DMS153 (cell line): ENCODE results near the gene C11orf68.
A peak's percentile ranks its signal among the peaks of the same experiment; 100 is the strongest.
"Not testable (repeated sequence)": the region's sequence is repeated elsewhere in the genome, so short reads cannot be mapped to it uniquely, and the experiment has no call there.

ENCODE experiments used
- DNase-seq: peaks from one replicate; lab custom pipeline; 2025; lab: John Stamatoyannopoulos, UW

C11orf68 gene

GRCh38 chr11:65918211-65919140, at the start of gene C11orf68:
Gene C11orf68 (minus strand): TSS chr11:65919062. CDS start chr11:65919031, 31 bp downstream.
- DNase-seq, result no peak

- DNase-seq, result no peak
These were observed 48.6 kb upstream of the C11orf68 start for GRCh38 chr11:65967329-65967934.

DNA sequence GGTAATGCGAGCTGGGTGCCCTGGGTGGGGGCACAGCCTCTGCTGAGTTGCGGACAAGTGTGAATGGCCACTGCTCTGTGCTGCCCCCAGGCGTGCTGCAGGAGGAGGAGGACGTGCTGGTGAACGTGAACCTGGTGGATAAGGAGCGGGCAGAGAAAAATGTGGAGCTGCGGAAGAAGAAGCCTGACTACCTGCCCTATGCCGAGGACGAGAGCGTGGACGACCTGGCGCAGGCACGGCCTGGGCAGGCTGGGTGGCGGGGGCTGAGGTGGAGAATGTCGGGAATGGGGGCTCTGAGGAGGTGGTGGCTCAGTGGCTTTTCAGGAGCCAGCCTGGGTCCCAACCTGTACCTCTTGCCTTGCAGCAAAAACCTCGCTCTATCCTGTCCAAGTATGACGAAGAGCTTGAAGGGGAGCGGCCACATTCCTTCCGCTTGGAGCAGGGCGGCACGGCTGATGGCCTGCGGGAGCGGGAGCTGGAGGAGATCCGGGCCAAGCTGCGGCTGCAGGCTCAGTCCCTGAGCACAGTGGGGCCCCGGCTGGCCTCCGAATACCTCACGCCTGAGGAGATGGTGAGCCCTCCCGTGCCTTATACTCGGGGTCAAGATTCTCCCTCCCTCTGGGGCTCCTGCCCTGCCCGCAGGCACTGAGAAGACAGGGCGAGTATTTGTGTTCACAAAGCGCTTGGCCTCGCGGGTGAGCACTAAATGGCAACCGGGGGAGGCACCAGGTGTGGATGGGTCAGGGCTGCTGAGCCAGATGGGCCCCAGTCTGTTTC, 47.3 kb upstream of the C11orf68 start:
- DNase-seq, result no peak

DNA sequence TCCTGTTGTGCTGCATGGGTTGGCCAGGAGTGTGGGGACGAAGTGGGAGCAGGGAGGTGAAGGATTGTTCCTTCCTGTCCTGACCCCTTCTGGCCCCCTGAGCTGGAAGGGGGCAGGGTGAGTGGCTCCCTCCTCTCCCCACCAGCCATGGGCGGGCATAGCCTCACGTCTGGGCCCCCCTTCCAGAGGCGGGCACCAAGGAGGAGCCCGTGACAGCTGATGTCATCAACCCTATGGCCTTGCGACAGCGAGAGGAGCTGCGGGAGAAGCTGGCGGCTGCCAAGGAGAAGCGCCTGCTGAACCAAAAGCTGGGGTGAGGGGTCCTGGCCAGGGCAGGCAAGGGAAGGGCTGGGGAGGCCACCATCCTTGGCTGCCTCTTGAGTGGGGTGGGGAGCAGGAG, 46.0 kb upstream of the C11orf68 start:
- DNase-seq, result no peak

GRCh38 chr11:65962141-65962564, 43.3 kb upstream of the C11orf68 start:
- no peak for DNase-seq

DNA sequence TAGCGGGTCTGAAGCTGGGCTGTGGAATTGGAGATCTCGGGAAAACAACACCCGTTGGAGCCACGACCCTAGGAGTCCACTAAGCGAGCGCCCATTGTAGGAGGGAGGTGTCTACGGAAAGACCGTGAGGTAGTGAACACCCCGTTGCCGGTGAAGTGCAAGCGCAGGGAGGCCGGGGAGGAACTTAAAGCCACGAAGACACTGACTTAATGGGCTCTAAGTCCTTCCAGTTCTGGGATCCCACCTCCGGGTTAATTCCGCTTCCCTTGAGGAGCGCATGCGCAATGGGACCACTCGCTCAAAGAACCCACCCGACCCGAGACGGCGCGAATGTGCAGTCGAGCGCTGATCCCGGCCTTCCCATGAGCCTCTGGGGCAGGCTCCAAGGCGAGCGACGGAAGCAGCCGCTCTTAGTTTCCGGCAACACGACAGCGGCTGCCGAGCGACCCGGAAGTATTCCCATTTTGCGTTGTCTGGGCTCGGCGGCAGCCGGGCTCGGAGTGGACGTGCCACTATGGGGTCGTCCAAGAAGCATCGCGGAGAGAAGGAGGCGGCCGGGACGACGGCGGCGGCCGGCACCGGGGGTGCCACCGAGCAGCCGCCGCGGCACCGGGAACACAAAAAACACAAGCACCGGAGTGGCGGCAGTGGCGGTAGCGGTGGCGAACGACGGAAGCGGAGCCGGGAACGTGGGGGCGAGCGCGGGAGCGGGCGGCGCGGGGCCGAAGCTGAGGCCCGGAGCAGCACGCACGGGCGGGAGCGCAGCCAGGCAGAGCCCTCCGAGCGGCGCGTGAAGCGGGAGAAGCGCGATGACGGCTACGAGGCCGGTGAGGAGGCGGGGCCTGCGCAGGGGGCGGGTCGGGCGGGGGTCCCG, 42.6 kb upstream of the C11orf68 start, which contains the start of gene SART1:
SART1 (plus strand) TSS at position 468 of the 874 bp plus-strand sequence; CDS start at position 515, 47 bp downstream.
- DNase-seq, result peak; percentile 96

DNA sequence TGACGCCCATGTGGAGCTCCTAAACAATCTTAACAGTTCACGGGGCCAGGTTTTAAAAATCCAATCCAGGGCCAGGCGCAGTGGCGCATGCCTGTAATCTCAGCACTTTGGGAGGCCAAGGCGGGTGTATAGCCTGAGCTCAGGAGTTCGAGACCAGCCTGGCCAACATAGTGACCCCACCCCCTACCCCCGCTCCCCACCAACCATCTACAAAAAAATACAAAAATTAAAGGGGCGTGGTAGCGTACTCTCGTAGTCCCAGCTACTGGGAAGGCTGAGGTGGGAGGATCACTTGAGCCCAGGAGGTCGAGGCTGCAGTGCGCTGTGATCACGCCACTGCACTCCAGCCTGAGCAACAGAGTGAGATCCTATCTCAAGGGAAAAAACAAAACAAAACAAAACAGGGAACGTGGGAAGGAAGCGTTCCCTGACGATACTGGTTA, 42.0 kb upstream of the C11orf68 start:
- no peak for DNase-seq

DNA sequence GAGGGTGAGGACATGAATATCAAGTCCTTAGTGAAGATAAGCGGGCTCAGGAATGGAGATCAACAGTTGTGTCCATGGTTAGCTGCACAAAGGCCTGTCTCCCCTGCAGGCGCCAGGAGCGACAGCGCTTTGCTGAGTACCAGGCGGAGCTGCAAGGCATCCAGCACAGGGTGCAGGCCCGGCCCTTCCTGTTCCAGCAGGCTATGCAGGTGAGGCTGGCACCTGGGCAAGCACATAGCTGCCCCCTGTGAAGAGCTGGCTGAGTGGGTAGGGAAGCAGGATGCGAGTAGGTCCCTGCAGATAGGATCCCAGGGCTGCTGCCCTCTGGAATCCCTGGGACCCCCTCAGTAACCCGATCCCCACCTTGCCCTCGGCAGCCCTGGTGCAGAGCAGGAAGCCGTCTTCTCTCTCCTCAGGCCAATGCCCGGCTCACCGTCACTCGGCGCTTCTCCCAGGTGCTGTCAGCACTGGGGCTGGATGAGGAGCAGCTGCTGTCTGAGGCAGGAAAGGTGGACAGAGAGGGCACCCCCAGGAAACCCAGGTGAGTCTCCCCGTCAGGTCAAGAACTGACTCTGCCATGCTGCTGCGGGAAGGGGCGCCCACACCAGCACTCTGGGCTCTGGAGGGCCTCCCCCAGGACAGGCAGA, 40.0 kb upstream of the C11orf68 start:
- no peak for DNase-seq

DNA sequence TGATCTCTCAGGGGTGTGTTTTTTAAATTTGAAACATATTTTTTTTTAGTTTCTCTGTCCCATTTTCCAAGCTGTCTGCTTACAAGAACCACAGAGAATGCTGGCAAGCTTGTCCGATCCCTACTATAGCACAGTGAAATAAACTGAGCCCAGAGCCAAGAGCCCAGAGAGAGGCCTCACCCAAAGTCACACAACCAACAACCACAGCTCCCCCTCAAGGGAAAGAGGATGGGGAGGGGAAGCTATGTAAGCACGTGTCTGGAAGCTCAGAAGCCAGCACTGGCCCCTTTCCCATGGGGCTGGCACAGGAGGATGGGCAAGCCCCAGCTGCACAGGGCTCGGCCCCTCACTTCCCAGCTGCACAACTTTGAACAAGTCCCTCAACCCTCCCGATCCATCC, 39.4 kb upstream of the C11orf68 start:
- no peak for DNase-seq

DNA sequence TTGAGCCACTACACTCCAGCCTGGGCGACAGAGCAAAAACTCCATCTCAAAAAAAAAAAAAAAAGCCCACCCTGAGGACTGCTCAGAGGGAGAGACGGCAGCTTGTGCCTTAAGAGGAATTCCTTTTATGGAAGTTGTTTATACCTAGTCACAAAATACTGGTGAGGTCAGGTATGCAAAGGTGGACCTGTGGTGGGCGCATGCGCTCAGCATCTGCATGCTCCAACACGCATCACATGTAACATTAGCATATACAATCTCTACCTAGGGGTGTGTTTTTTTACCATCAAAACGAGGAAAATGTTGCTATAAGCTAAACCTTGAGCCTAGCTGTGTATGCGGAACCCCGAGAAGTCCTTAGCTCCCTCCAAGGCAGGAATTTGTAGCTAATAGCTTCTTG, 35.9 kb upstream of the C11orf68 start:
- no peak for DNase-seq

- no peak for DNase-seq
These were observed 34.6 kb upstream of the C11orf68 start for GRCh38 chr11:65953471-65953870.

GRCh38 chr11:65952052-65952521, 33.2 kb upstream of the C11orf68 start:
- DNase-seq, result no peak

DNA sequence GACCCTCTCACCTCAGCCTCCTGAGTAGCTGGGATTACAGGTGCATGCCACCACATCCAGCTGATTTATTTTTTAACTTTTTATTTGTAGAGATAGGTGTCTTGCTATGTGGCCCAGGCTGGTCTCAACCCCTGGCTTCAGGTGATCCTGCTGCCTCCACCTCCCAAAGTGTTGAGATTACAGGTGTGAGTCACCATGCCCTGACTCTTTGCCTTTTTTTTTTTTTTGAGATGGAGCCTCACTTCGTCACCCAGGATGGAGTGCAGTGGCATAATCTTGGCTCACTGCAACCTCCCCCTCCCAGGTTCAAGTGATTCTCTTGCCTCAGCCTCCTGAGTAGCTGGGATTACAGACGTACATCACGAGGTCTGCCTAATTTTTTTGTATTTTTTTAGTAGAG, 32.8 kb upstream of the C11orf68 start:
- DNase-seq, result not testable (repeated sequence)

- DNase-seq, result not testable (repeated sequence)
These were observed 31.8 kb upstream of the C11orf68 start for GRCh38 chr11:65950711-65951110.

DNA sequence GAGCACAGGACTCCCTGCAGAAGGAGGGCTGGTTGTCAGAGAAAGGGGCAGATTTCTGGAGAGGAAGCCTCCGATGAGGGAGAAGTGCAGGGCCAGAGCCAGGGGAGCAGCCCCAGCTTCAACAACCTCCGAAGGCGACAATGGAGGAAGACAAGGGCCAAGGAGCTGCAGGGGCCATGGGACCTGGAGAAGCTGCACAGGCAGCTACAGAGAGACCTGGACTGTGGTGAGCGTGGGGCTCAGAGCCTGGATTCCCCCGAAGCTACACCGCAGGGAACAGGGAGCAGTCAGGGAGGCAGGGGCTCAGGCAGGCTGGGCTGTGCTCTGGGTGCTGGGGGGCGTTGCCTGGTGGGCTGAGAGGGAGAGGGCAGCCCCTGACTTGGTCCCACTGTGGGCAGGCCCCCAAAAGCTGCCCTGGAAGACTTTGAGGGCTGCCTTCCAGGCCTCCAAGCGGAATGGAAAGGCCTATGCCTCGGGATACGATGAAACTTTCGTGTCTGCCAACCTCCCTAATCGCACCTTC, 28.8 kb upstream of the C11orf68 start:
- no peak for DNase-seq

- DNase-seq, result no peak
These were observed 28.3 kb upstream of the C11orf68 start for GRCh38 chr11:65947133-65947532.

DNA sequence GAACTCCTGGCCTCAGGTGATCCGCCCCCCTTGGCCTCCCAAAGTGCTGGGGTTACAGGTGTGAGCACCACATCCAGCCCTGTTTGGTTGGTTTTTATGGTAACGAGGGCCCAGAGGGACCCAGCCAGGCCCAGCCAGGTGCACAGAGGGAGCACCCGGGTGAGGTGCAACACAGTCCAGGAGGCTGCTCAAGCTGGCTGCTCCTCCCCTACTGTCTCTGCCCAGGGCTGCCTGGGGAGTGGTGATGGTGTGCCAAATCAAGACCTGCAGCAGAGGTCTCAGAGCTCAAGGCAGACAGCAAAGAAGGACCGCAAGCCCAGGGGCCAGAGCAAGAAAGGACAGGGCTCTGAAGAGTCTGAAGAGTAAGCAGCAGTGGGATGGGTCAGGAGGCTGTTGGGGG, 27.8 kb upstream of the C11orf68 start:
- no peak for DNase-seq

GRCh38 chr11:65945941-65946558, 27.2 kb upstream of the C11orf68 start:
- no peak for DNase-seq

DNA sequence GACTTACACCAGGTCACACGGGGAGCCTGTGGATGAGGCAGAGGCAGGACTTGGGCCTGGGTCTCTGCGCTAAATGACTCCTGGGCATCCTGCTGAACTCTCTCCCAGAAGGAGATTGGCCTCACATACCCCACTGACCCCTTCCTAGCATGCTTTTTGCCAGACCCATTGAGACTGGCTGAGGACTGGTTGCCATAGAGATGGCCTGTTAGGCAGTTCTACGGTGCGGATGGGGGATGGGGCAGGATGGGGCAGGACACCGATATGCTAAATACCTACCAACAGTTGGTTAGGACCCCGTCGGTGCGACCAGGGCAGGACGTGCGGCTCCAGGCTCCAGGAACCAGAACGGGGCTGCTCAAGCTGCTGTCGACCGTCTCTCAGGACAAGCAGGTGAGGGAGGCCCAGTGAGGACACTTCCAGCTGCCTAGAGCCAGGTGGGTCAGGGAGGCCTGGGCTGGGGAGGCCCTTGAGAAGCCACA, 26.6 kb upstream of the C11orf68 start, which contains the start of gene TSGA10IP:
TSGA10IP (plus strand) TSS at position 51 of the 482 bp plus-strand sequence; CDS start at position 247, 196 bp downstream.
- no peak for DNase-seq

DNA sequence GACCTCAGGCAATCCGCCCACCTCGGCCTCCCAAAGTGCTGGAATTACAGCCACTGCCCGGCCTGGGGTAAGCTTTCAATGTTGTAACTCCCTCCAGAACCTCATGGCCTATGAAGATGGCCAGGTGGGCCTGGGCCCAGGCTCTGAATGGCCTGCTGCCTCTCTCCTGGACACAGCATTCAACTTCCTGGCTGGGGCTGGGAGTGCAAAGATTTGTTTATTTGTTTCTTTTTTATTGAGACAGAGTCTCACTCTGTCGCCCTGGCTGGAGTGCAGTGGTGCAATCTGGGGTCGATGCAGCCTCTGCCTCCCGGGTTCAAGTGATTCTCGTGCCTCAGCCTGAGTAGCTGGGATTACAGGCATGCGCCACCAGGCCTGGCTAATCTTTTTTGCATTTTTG, 25.9 kb upstream of the C11orf68 start:
- no peak for DNase-seq
